ENCODE measurements around the gene MYH9. TPM values are rescaled to one million over a fixed set of nuclear protein-coding genes. Genes with fewer than 3 reads are reported as not detected.

The MYH9 gene
- total RNA-seq, 4 donors from 2014 or later = 361 to 406 (median 386) TPM

DNA sequence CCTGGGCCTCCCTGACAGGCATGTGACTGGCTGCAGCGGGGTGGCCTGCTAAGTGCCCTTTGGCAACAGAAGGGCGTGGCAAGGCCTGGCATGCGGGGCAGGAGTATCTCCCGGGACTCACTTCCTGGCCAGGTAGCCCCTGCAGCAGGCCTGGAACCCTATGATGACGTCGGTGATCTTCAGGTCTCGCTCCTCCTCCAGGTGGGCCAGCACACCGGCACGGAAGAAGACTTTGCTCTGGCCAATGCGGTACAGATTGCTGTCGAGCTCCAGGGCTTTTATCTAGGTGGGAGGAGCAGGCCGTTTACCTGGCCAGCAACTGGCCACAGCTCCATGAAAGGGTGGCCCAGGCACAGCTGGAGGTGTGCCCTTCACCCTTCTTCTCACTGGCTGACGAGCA, 83.9 kb downstream of the MYH9 start:
- Histone ChIP-seq H3K4me3 (no peak overlapping the region), H3K4me1 (no peaks in the 10 kb centered on the region), H3K27ac (no peak overlapping the region), H3K9me3 (no peaks in the 10 kb centered on the region), H3K27me3 (no peaks in the 10 kb centered on the region), H3K36me3 (peaks cover 12 to 100% (median 71%) of the 10 kb centered on the region in 3 donors)
- 81 to 87% methylated on average over 12 to 13 of the region's 13 CpGs for WGBS, 2 donors
- no peak for TF ChIP-seq POLR2A (IDR thresholded peaks at IDR 0.05)
- no peak for TF ChIP-seq EP300 (IDR thresholded peaks at IDR 0.05)
- TF ChIP-seq, protein P1, sequence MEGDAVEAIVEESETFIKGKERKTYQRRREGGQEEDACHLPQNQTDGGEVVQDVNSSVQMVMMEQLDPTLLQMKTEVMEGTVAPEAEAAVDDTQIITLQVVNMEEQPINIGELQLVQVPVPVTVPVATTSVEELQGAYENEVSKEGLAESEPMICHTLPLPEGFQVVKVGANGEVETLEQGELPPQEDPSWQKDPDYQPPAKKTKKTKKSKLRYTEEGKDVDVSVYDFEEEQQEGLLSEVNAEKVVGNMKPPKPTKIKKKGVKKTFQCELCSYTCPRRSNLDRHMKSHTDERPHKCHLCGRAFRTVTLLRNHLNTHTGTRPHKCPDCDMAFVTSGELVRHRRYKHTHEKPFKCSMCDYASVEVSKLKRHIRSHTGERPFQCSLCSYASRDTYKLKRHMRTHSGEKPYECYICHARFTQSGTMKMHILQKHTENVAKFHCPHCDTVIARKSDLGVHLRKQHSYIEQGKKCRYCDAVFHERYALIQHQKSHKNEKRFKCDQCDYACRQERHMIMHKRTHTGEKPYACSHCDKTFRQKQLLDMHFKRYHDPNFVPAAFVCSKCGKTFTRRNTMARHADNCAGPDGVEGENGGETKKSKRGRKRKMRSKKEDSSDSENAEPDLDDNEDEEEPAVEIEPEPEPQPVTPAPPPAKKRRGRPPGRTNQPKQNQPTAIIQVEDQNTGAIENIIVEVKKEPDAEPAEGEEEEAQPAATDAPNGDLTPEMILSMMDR (IDR thresholded peaks at IDR 0.05) = no peak
- no peak for DNase-seq (ENCODE audit: low spot score in 2 of 2)

DNA sequence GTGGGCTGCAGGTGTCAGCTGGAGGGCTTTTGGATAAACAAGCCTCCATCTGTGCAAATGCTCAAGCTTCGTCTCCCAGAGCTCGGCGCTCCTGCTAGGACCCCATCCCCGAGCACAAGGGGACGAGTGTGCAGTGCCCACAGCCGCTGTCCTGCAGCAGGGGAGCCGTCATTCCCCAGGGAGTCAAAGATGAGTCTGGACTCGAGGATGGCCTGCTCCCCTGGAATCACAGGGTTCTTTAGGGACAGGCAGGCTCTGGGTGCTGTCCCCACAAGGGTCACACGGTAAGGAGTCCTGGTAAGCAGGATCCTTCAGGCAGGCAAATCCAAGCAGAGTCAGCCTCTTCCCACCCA, 84.7 kb downstream of the MYH9 start:
- peaks cover 12 to 100% (median 70%) of the 10 kb centered on the region in 3 donors for H3K36me3 ChIP-seq
- no peak for DNase-seq (ENCODE audit: low spot score in 2 of 2)
- H3K4me3 ChIP-seq = no peak overlapping the region
- no peak overlapping the region for H3K27ac ChIP-seq
- no peaks in the 10 kb centered on the region for H3K27me3 ChIP-seq
- no peaks in the 10 kb centered on the region for H3K9me3 ChIP-seq
- TF ChIP-seq POLR2A (IDR thresholded peaks at IDR 0.05) (no peak), EP300 (IDR thresholded peaks at IDR 0.05) (no peak)
- TF ChIP-seq, protein P1 (IDR thresholded peaks at IDR 0.05) = no peak
- H3K4me1 ChIP-seq = no peaks in the 10 kb centered on the region
- 75 to 80% methylated on average over 9 of the region's 9 CpGs for WGBS, 2 donors

DNA sequence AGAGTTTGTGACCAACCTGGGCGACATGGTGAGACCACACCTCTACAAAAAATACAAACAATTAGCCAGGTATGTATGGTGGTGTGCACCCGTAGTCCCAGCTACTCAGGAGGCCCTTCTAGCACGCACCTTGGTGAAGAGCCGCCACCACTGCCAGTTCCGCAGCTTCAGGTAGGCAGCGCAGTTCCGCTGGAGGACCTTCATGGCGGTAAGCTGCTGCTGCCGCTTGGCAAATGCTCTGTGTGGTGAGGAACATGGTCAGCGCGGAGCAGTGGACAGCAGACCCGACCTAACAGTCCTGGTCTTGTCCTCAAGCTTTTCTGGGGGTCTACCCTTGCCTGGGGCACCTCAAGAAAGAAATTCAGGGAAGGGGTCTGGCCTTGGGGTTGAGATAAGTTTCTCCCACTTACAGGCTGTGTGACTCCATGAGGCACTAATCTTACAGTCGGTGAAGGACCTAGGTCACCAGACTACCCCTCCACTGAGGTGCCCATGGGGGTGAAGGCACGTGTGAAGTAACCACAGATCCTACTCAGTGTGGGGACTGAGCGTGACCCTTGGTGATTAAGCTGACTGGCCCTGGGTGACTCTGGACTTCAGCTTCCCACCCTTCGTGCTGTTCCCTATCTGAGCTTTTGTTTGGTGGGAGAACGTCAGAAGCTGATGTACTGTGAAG, 85.2 kb downstream of the MYH9 start:
- TF ChIP-seq, protein P1 (IDR thresholded peaks at IDR 0.05) = no peak
- TF ChIP-seq EP300 (IDR thresholded peaks at IDR 0.05) (peak in 1 of 2 donors; percentile 4), POLR2A (IDR thresholded peaks at IDR 0.05) (no peak)
- peaks cover 14 to 100% (median 75%) of the 10 kb centered on the region in 3 donors for H3K36me3 ChIP-seq
- WGBS, 2 donors = 87 to 88% methylated on average over 17 of the region's 17 CpGs

DNA sequence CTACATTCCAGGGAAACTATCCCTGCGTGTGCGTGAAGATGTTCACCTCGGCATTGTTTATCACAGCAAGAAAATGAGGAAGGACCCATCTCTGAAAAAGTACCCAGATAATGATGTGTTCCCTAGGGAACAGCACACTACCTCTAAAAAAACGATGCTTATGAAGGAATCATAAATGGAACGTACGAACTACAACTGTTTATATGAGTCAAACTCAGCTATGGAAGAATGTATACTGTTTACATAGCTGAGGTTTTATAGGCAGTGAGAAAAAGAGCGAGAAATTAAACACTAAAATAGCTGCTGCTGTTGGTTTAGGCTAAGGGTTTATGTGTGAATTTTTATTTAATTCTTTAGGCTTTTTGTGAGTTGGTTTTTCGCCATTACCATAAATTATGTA, 85.9 kb downstream of the MYH9 start:
- 81 to 86% methylated on average over 8 of the region's 8 CpGs for WGBS, 2 donors
- Histone ChIP-seq H3K36me3 (peaks cover 16 to 100% (median 75%) of the 10 kb centered on the region in 3 donors), H3K4me1 (no peaks in the 10 kb centered on the region), H3K4me3 (no peak overlapping the region), H3K27ac (no peak overlapping the region), H3K27me3 (no peaks in the 10 kb centered on the region), H3K9me3 (no peaks in the 10 kb centered on the region)
- DNase-seq (ENCODE audit: low spot score in 2 of 2) = no peak
- no peak for TF ChIP-seq EP300 (IDR thresholded peaks at IDR 0.05)
- no peak for TF ChIP-seq POLR2A (IDR thresholded peaks at IDR 0.05)
- TF ChIP-seq, protein P1 (IDR thresholded peaks at IDR 0.05) = no peak

More for the DNA sequence above, 85.2 kb downstream of the MYH9 start:
- H3K27me3 ChIP-seq = no peaks in the 10 kb centered on the region
- no peaks in the 10 kb centered on the region for H3K9me3 ChIP-seq
- H3K4me1 ChIP-seq = no peaks in the 10 kb centered on the region
- no peak overlapping the region for H3K27ac ChIP-seq
- H3K4me3 ChIP-seq = no peak overlapping the region
- no peak for DNase-seq (ENCODE audit: low spot score in 2 of 2)

DNA sequence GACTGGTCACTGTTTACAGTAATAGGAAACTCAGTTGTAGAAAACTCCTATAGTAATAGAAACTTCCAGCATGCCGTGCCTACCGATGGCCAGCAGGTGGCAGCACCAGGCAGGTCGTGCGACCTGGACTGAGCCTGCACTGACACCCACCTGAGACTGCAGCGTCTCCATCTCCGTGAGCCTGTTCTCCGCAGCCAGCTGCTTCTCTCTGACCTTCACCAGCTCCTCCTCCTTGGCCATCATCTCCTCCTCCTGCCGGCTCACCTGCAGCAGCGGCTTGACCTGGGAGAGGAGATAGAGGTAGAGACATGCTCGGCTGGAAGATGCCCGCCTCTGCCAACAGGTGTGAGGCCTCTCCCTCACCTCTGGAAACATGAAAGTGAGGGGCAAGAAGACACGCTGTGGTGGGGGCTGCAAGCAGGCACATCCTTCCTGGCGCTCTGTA, 86.4 kb downstream of the MYH9 start:
- H3K9me3 ChIP-seq = no peaks in the 10 kb centered on the region
- H3K27me3 ChIP-seq = no peaks in the 10 kb centered on the region
- no peak overlapping the region for H3K4me3 ChIP-seq
- DNase-seq (ENCODE audit: low spot score in 2 of 2) = peak; percentile 51 to 83
- H3K27ac ChIP-seq = no peak overlapping the region
- peaks cover 16 to 100% (median 75%) of the 10 kb centered on the region in 3 donors for H3K36me3 ChIP-seq
- WGBS, 2 donors = 33 to 37% methylated on average over 11 to 13 of the region's 13 CpGs
- TF ChIP-seq, protein P1 (IDR thresholded peaks at IDR 0.05) = peak; percentile 93 to 96 (median 94)
- TF ChIP-seq POLR2A (IDR thresholded peaks at IDR 0.05) (no peak), EP300 (IDR thresholded peaks at IDR 0.05) (peak in 1 of 2 donors; percentile 27)
- no peaks in the 10 kb centered on the region for H3K4me1 ChIP-seq
